Gastrocnemius medialis (tissue), 4 donors: Measurements from ENCODE around the gene GFRA1.

Source experiments
- CTCF ChIP-seq, 5 experiments: fragments of 450-650 bp in 3 of 5; fragments of 200-600 bp in 2 of 5; sonication (generic) in 2 of 5; IDR thresholded peaks in 4 of 5; conservative IDR thresholded peaks in 1 of 5; 1 replicate in 4 of 5; 2 replicates in 1 of 5; pipeline ENCODE4 v1.5.1; 2016 to 2019; ENCODE audit warnings: antibody characterized with exemption in 5 of 5, mild to moderate bottlenecking in 3 of 5, moderate library complexity in 3 of 5
- POLR2A ChIP-seq, 2 donors: fragments of 450-650 bp; IDR thresholded peaks; one replicate each; pipeline ENCODE4 v1.6.1; 2017; ENCODE audit warnings: antibody characterized with exemption in 2 of 2, mild to moderate bottlenecking in 2 of 2, moderate library complexity in 2 of 2

GRCh38 chr10:116247691-116248090 is 25.3 kb downstream of the GFRA1 start:
- TF ChIP-seq POLR2A (IDR thresholded peaks at IDR 0.05) = no peak
- no peak for TF ChIP-seq CTCF (IDR thresholded peaks at IDR 0.05 in 4 of 5, conservative IDR thresholded peaks at IDR 0.05 in 1 of 5)
